OCI-LY3 (cell line): ENCODE data around the gene FREM1.

ENCODE experiments used
- H2AFZ ChIP-seq: fragments of 200-600, 300-600 bp; shearing (Covaris generic); 2 replicates; pipeline ENCODE4 v1.6.0; 2014; ENCODE audit warnings: antibody characterized with exemption, low read depth, low read length
- H3K27ac ChIP-seq: fragments of 200-600, 300-600 bp; sonication (generic); 2 replicates; pipeline ENCODE4 v1.5.1; 2014; ENCODE audit warnings: mild to moderate bottlenecking, low read length, moderate library complexity, mixed read lengths
- H3K27me3 ChIP-seq: fragments of 200-600, 300-600 bp; sonication (generic); 2 replicates; pipeline ENCODE4 v1.6.1; 2014; ENCODE audit warnings: low read depth, low read length, mixed read lengths
- H3K36me3 ChIP-seq: fragments of 200-600, 300-600 bp; sonication (generic); replicated peaks from 2 replicates; pipeline ENCODE3; 2014; ENCODE audit warnings: low read depth, low read length, mixed read lengths
- H3K4me1 ChIP-seq: fragments of 300-600, 200-600 bp; sonication (generic); 2 replicates; pipeline ENCODE4 v1.6.1; 2014; ENCODE audit warnings: low read length, mixed read lengths
- H3K4me2 ChIP-seq: fragments of 200-600, 300-600 bp; sonication (generic); 2 replicates; pipeline ENCODE4 v1.6.1; 2014; ENCODE audit warnings: low read length, mixed read lengths
- H3K4me3 ChIP-seq: fragments of 300-600, 200-600 bp; sonication (generic); 2 replicates; pipeline ENCODE4 v1.5.1; 2014; ENCODE audit warnings: antibody characterized with exemption, mild to moderate bottlenecking, low read length, moderate library complexity
- H3K79me2 ChIP-seq: fragments of 300-600, 200-600 bp; shearing (Covaris generic); 2 replicates; pipeline ENCODE4 v1.6.1; 2014; ENCODE audit warnings: mild to moderate bottlenecking, low read length, mixed read lengths
- H3K9ac ChIP-seq: fragments of 300-600, 200-600 bp; shearing (Covaris generic); 2 replicates; pipeline ENCODE4 v1.6.0; 2014; ENCODE audit warnings: mild to moderate bottlenecking, low read length, moderate library complexity
- H3K9me3 ChIP-seq: fragments of 200-600, 300-600 bp; shearing (Covaris generic); 2 replicates; pipeline ENCODE4 v1.6.1; 2014; ENCODE audit warnings: low read length, mixed read lengths; ENCODE audit not compliant: insufficient read depth
- H4K20me1 ChIP-seq: fragments of 200-600, 300-600 bp; sonication (generic); 2 replicates; pipeline ENCODE4 v1.6.1; 2016; ENCODE audit warnings: low read length, mixed read lengths; ENCODE audit not compliant: insufficient read depth
- CTCF ChIP-seq: fragments of 200-600, 300-600 bp; sonication (generic); IDR thresholded peaks from 2 replicates; pipeline ENCODE4 v1.5.1; 2014; ENCODE audit warnings: antibody characterized with exemption, low read length, low read depth
- EZH2phosphoT487 ChIP-seq: fragments of 200-600 bp; shearing (Covaris generic); IDR thresholded peaks from 2 replicates; pipeline ENCODE4 v1.6.1; 2018; ENCODE audit warnings: antibody characterized with exemption, mixed run types, low read depth

The FREM1 gene

GRCh38 chr9:14690948-14691730 lies 219.1 kb downstream of the FREM1 start:
- Histone ChIP-seq H3K4me1 (peaks cover 57% of the 10 kb centered on the region), H3K9me3 (no peaks in the 10 kb centered on the region), H3K27ac (peak overlapping the region; percentile 92), H3K79me2 (peaks cover 55% of the 10 kb centered on the region), H3K4me3 (peak overlapping the region; percentile 91), H3K9ac (peak overlapping the region; percentile 97), H3K4me2 (peak overlapping the region; percentile 95), H4K20me1 (no peaks in the 10 kb centered on the region), H3K27me3 (no peaks in the 10 kb centered on the region), H2AFZ (no peak overlapping the region), H3K36me3 (peaks cover 24% of the 10 kb centered on the region)
- TF ChIP-seq CTCF: no peak

- no peaks in the 10 kb centered on the region for H3K27me3 ChIP-seq
- peaks cover 59% of the 10 kb centered on the region for H3K79me2 ChIP-seq
- TF ChIP-seq CTCF (no peak), EZH2phosphoT487 (no peak)
- H3K4me2 ChIP-seq: peak overlapping the region; percentile 61
- H3K27ac ChIP-seq: peak overlapping the region; percentile 92
- H2AFZ ChIP-seq: no peak overlapping the region
- peak overlapping the region; percentile 34 for H3K4me3 ChIP-seq
- H3K36me3 ChIP-seq: peaks cover 24% of the 10 kb centered on the region
- H3K4me1 ChIP-seq: peaks cover 47% of the 10 kb centered on the region
- H3K9me3 ChIP-seq: no peaks in the 10 kb centered on the region
- peak overlapping the region; percentile 60 for H3K9ac ChIP-seq
- no peaks in the 10 kb centered on the region for H4K20me1 ChIP-seq
Observed at GRCh38 chr9:14687042-14687719, 223.0 kb downstream of the FREM1 start.

GRCh38 chr9:14686168-14686567 lies 224.1 kb downstream of the FREM1 start:
- Histone ChIP-seq H3K9me3 (no peaks in the 10 kb centered on the region), H3K27me3 (no peaks in the 10 kb centered on the region), H3K27ac (no peak overlapping the region), H3K4me3 (no peak overlapping the region), H3K9ac (no peak overlapping the region), H3K4me1 (peaks cover 51% of the 10 kb centered on the region), H3K79me2 (peaks cover 55% of the 10 kb centered on the region), H3K4me2 (no peak overlapping the region), H3K36me3 (peaks cover 30% of the 10 kb centered on the region), H4K20me1 (peaks cover 5% of the 10 kb centered on the region; the same call in 1 of the 2 replicates), H2AFZ (no peak overlapping the region)
- no peak for TF ChIP-seq EZH2phosphoT487
